Measurements from ENCODE around the gene FAM8A1. TPM values are rescaled to one million over a fixed set of nuclear protein-coding genes. Genes with fewer than 3 reads are reported as not detected.

The FAM8A1 gene
- total and polyA plus RNA-seq, 2 of the 13 experiments (the other 11 are each of a cell fraction or from before 2014, with no cell fraction given), result 30.5 to 34.3 TPM

- no peak for TF ChIP-seq ZSCAN20 (CRISPR knock-in tag; IDR thresholded peaks at IDR 0.05; ENCODE audit: borderline replicate concordance)
- TF ChIP-seq ZNF839 (CRISPR knock-in tag; IDR thresholded peaks at IDR 0.05; ENCODE audit: borderline replicate concordance), result peak; percentile 91
- TF ChIP-seq PAX8 (CRISPR knock-in tag; IDR thresholded peaks at IDR 0.05; ENCODE audit: borderline replicate concordance), result no peak
- peak; percentile 47; the same call in 1 of the 2 replicates for TF ChIP-seq EEA1 (CRISPR knock-in tag; IDR thresholded peaks at IDR 0.05; ENCODE audit: borderline replicate concordance)
- TF ChIP-seq ZNF550 (CRISPR knock-in tag; IDR thresholded peaks at IDR 0.05; ENCODE audit: borderline replicate concordance), result no peak
- TF ChIP-seq NRL (CRISPR knock-in tag; IDR thresholded peaks at IDR 0.05; ENCODE audit: borderline replicate concordance), result no peak; the same call in 1 of the 2 replicates
- TF ChIP-seq MYC (CRISPR knock-in tag; IDR thresholded peaks at IDR 0.05; ENCODE audit: borderline replicate concordance), result no peak; the same call in 1 of the 2 replicates
- no peak for TF ChIP-seq ZNF644 (CRISPR knock-in tag; IDR thresholded peaks at IDR 0.05; ENCODE audit: low read depth)
- TF ChIP-seq ZNF446 (CRISPR knock-in tag; IDR thresholded peaks at IDR 0.05), result no peak
- peak; percentile 69; the same call in 1 of the 2 replicates for TF ChIP-seq IKZF5 (CRISPR knock-in tag; IDR thresholded peaks at IDR 0.05)
- TF ChIP-seq ZNF772 (CRISPR knock-in tag; IDR thresholded peaks at IDR 0.05), result peak; percentile 37; the same call in 1 of the 2 replicates
- no peak for TF ChIP-seq HBP1 (CRISPR knock-in tag; IDR thresholded peaks at IDR 0.05; ENCODE audit: low read depth)
- TF ChIP-seq CBX1 (IDR thresholded peaks at IDR 0.05; ENCODE audit: low read depth), result peak; percentile 64
- peak; percentile 56 for TF ChIP-seq GATA4 (IDR thresholded peaks at IDR 0.05; ENCODE audit: borderline replicate concordance, low read depth)
- TF ChIP-seq ZNF225 (CRISPR knock-in tag; IDR thresholded peaks at IDR 0.05), result no peak
- TF ChIP-seq YY1 (IDR thresholded peaks at IDR 0.05; ENCODE audit: insufficient read depth, insufficient replicate concordance, low read depth, low read length), result peak; percentile 82
- TF ChIP-seq FIP1L1 (IDR thresholded peaks at IDR 0.05; ENCODE audit: borderline replicate concordance, insufficient read depth, low read depth, low read length), result no peak; the same call in 1 of the 2 replicates
- TF ChIP-seq ZNF142 (CRISPR knock-in tag; IDR thresholded peaks at IDR 0.05), result peak; percentile 80
- no peak for TF ChIP-seq THAP8 (CRISPR knock-in tag; IDR thresholded peaks at IDR 0.05; ENCODE audit: borderline replicate concordance)
- TF ChIP-seq NCOA5 (CRISPR knock-in tag; IDR thresholded peaks at IDR 0.05), result no peak
- no peak for TF ChIP-seq ZNF562 (CRISPR knock-in tag; IDR thresholded peaks at IDR 0.05; ENCODE audit: borderline replicate concordance)
Measured at GRCh38 chr6:17599877-17600526, at the start of gene FAM8A1 (continued).
